ENCODE data around the gene RBM23. TPM values are rescaled to one million over a fixed set of nuclear protein-coding genes. Genes with fewer than 3 reads are reported as not detected.
"Not testable (repeated sequence)": the region's sequence is repeated elsewhere in the genome, so short reads cannot be mapped to it uniquely, and the experiment has no call there.

RBM23 gene
- total RNA-seq, 1 donor from 2014 or later: 113 TPM

- Histone ChIP-seq H3K27me3 (no peaks in the 10 kb centered on the region), H3K4me3 (no peak overlapping the region), H3K4me1 (no peaks in the 10 kb centered on the region), H3K27ac (no peak overlapping the region), H3K36me3 (no peaks in the 10 kb centered on the region), H3K9me3 (no peaks in the 10 kb centered on the region)
- intact Hi-C loops (cut with DNase I): no loop called here
- TF ChIP-seq CTCF (IDR thresholded peaks at IDR 0.05): no peak
- DNase-seq (ENCODE audit: low spot score in 2 of 2): no peak
These were observed 57.3 kb downstream of the RBM23 start for GRCh38 chr14:22861651-22862050.

GRCh38 chr14:22860377-22860776, 58.6 kb downstream of the RBM23 start:
- H3K4me3 ChIP-seq: not testable (repeated sequence)

GRCh38 chr14:22856428-22856827, 62.5 kb downstream of the RBM23 start:
- H3K4me3 ChIP-seq: no peak overlapping the region

More at GRCh38 chr14:22860377-22860776, 58.6 kb downstream of the RBM23 start:
- intact Hi-C loops (cut with DNase I); H3K4me1 ChIP-seq; H3K27ac ChIP-seq; H3K36me3 ChIP-seq; H3K27me3 ChIP-seq; H3K9me3 ChIP-seq; DNase-seq (ENCODE audit: low spot score in 2 of 2): not testable (repeated sequence)

DNA sequence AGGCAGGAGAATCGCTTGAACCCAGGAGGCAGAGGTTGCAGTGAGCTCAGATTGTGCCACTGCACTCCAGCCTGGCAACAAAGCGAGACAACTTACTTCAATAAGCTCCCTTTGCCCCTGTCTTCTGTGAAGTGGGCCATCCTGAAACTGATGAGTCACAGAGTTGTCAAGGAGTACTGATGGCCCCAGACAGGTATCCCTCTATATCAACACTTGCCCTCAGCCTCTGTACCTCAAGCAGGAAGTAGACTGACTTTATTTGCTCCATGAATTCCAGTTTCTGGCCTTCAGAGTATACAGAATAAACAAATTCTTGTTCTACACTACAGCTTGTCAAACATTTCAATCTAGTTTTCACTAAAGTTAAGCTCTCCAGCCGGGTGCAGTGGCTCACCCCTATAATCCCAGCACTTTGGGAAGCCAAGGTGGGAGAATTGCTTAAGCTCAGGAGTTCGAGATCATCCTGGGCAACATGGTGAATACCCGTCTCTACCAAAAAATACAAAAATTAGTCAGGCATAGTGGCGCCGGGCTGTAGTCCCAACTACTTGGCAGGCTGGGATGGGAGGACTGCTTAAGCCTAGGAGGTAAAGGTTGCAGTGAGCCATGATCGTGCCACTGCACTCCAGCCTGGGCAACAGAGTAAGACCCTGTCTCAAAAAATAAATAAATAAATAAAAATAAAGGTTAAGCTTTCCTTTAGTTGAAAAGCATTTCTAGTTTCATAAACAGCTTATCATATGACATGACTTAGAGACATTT, 63.8 kb downstream of the RBM23 start:
- H3K9me3 ChIP-seq: no peaks in the 10 kb centered on the region
- no peaks in the 10 kb centered on the region for H3K27me3 ChIP-seq
- intact Hi-C loops (cut with DNase I): loop anchor here (10.0 kb wide), 1 partner anchor 90 kb away; the partner anchor contains the start of gene OXA1L
- no peaks in the 10 kb centered on the region for H3K36me3 ChIP-seq
- H3K27ac ChIP-seq: no peak overlapping the region
- peaks cover 22 to 23% of the 10 kb centered on the region in 2 donors for H3K4me1 ChIP-seq
- no peak for TF ChIP-seq CTCF (IDR thresholded peaks at IDR 0.05)
- H3K4me3 ChIP-seq: no peak overlapping the region
- DNase-seq (ENCODE audit: low spot score in 2 of 2): no peak

More at GRCh38 chr14:22856428-22856827, 62.5 kb downstream of the RBM23 start:
- Histone ChIP-seq H3K4me1 (peaks cover 11 to 12% of the 10 kb centered on the region in 2 donors), H3K27ac (no peak overlapping the region), H3K36me3 (no peaks in the 10 kb centered on the region), H3K9me3 (no peaks in the 10 kb centered on the region), H3K27me3 (no peaks in the 10 kb centered on the region)
- intact Hi-C loops (cut with DNase I): loop anchor here (10.0 kb wide), 1 partner anchor 92 kb away; the partner anchor contains the start of gene OXA1L
- DNase-seq (ENCODE audit: low spot score in 2 of 2): no peak
- no peak for TF ChIP-seq CTCF (IDR thresholded peaks at IDR 0.05)

DNA sequence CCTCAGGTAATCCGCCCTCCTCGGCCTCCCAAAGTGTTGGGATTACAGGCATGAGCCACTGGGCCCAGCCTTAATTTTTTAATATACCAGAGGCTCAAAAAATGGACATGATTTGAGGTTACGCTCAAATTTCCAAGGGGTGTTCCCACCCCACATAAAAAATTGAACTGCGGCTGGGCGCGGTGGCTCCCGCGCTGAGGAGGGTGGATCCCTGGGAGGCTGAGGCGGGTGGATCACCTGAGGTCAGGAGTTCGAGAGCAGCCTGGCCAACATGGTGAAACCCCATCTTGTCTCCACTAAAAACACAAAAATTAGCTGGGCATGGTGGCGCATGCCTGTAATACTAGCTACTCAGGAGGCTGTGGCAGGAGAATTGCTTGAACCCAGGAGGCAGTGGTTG, 64.7 kb downstream of the RBM23 start:
- DNase-seq (ENCODE audit: low spot score in 2 of 2); H3K36me3 ChIP-seq; H3K27ac ChIP-seq; H3K4me3 ChIP-seq; H3K27me3 ChIP-seq; H3K9me3 ChIP-seq: not testable (repeated sequence)
- H3K4me1 ChIP-seq: peaks cover 30 to 31% of the 10 kb centered on the region in 2 donors
- intact Hi-C loops (cut with DNase I): loop anchor here (10.0 kb wide), 1 partner anchor 89 kb away; the partner anchor contains the start of gene OXA1L

DNA sequence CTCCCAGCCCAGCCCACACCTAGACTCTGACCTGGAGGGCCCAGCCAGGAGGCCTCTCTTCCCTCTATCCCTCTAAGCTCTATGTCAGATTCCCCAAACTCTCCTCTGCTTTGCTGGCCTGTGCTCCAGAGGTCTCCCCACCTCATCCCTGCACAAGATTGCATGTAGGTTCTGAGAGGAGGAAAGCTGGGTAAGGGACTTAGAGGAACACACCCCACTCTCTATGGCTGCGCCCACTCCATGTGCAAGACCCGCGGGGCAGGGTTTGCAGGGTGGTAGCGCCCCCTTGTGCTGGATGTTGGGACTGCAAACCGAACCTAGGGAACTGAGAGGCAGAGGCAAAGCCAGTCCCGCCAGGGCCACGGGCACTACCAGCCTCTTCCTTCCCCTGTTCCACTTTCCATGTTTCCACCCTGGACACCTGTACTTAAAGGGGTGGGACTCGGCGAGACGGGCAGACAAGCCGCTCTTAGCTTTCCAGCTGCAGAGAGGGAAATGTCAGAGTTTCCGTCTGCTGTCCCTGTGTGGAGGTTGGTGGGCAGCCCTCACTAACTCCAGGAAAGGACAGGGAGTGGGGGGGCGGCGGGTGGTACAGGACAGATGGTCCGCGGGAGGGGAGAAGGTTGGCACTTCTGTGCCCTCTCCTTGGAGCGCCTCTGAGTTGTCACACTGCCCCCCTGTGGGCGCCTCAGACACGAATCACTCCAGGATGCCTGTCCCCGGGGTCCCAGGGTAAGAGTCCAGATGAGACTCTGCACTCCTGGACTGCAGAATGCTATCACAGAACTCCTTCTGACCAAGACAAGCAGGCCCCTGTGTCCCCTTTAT, 65.8 kb downstream of the RBM23 start:
- peak overlapping the region; percentile 87 to 91 for H3K27ac ChIP-seq
- H3K9me3 ChIP-seq: no peaks in the 10 kb centered on the region
- peak overlapping the region; percentile 42 to 66 for H3K4me3 ChIP-seq
- no peaks in the 10 kb centered on the region for H3K27me3 ChIP-seq
- intact Hi-C loops (cut with DNase I): loop anchor here (1.0 to 10.0 kb wide), 5 partner anchors 17 to 296 kb away; partner anchors contain the start of genes MMP14 and OXA1L
- DNase-seq (ENCODE audit: low spot score in 2 of 2): peak; percentile 58 to 96
- peaks cover 36 to 43% of the 10 kb centered on the region in 2 donors for H3K4me1 ChIP-seq
- TF ChIP-seq CTCF (IDR thresholded peaks at IDR 0.05): peak; percentile 87 to 95 (median 93)
- H3K36me3 ChIP-seq: no peaks in the 10 kb centered on the region

All from ascending aorta (tissue), 2 donors.